Stimulated activated CD8-positive, alpha-beta memory T cell treated with anti-CD3 and anti-CD28 coated beads, Interleukin-4, amount 100 ng/mL, for 24 hours (primary cell): Measurements from ENCODE around the gene RGS14.
"Not testable (repeated sequence)": the region's sequence is repeated elsewhere in the genome, so short reads cannot be mapped to it uniquely, and the experiment has no call there.

Experiments used
- DNase-seq: peaks from one replicate; pipeline ENCODE4 v3.0.0-alpha.2; 2020; ENCODE audit warnings: low read depth

RGS14 gene

DNA sequence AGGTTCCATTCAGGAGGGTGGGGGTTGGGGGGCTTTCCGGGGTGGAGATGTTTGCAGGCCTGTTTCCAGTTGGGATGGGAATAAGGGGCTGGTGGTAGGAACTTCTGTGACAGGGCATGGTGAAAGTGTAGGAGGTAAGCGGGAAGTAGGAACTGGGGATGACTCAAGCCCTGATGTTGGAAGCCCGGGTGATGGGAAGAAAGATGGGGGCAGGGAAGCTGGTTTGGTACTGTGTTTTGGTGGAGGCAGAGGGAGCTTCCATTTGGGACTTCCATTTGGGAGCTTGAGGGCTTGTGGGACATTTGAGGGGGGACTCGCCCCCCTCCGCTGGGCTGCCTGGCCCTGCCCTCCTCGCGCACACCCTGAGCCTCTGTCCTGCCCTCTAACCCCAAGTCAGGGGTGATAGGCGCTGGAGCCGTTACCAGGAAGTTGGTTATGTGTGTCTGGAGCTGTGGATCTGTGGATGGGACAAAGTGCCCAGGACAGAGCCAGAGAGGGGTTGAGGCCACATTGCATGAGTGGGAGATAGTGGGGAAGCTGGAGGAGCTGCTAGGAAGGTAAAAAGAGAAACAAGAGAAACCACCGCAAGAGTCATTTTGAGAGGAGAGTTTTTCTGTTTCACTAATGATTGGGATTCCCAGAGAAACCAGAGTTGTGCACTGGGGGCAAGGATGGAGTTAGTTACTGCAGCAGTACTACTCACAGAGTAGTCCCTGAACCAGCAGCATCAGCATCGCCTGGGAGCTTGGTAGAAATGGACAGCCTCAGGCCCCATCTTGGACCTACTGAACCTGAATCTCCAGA is 6.6 kb downstream of the RGS14 start:
- no peak for DNase-seq

DNA sequence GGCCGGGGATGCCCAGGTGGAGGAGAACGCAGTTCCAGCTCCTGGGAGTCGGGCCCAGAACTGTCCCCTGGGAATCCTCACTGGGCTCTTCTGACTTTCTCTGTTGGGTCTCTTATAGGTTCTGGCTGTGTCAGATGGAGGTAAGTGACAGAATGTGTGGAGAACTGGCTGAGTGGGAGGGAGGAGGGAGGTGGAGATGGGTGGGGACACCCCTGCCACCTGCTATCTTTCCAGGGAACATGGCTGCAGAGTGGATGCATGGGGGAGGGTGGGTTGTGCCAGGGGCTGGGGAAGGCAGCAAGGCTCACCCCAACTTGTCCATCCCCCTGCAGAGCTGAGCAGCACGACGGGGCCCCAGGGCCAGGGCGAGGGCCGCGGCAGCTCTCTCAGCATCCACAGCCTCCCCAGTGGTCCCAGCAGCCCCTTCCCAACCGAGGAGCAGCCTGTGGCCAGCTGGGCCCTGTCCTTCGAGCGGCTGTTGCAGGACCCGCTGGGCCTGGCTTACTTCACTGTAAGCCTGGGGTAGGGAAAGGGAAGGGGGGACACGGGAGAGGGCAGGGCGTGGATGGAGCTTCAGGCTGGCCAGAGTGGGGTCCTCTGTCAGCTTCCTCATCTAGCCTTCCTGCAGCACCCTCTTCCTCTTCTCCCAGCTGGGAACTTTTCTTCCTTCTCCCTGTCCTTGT is 8.3 kb downstream of the RGS14 start:
- DNase-seq: no peak

DNA sequence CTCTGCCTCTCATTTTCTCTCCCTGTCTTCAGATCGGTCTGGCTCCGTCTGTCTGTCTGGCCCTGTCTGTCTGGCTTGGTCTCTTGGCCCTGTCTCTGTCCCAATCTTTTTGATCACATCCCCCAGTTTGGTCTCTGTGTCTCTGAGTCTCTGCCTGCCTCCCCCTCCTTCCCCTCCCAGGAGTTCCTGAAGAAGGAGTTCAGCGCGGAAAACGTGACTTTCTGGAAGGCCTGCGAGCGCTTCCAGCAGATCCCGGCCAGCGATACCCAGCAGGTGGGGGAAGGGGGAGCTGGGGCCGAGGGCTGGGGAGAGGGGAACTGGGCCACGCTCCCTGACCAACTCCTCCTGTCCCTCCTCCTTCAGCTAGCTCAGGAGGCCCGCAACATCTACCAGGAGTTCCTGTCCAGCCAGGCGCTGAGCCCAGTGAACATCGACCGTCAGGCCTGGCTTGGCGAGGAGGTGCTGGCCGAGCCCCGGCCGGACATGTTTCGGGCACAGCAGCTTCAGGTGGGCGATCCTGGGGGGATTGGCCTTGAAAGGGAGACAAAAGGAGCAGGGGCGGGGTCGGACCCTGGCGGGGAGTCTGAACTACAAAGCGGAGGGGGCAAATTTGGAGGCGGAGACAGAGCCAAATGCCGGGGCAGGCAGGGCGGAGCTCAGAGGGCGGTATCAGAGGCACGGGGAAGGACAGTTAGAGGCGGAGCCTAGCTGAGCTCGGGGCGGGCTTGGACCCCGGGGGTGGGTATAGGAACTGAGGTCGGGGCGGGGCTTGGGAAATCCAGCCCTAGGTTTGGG is 9.0 kb downstream of the RGS14 start:
- no peak for DNase-seq

DNA sequence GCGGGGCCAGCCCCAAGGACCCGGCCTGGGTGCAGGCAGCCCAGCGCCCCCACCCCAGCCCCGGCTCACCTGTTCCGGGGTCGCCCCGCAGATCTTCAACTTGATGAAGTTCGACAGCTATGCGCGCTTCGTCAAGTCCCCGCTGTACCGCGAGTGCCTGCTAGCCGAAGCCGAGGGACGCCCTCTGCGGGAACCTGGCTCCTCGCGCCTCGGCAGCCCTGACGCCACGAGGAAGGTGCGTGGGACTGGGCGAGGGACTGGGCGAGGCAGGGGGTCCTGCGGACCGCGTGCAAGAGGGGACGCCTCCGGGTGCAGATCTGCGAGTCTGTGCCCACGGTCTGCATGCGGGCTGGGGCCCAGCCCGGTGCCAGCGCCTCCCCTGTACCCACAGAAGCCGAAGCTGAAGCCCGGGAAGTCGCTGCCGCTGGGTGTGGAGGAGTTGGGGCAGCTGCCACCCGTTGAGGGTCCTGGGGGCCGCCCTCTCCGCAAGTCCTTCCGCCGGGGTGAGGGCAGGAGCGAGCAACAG is 9.7 kb downstream of the RGS14 start:
- DNase-seq: no peak

DNA sequence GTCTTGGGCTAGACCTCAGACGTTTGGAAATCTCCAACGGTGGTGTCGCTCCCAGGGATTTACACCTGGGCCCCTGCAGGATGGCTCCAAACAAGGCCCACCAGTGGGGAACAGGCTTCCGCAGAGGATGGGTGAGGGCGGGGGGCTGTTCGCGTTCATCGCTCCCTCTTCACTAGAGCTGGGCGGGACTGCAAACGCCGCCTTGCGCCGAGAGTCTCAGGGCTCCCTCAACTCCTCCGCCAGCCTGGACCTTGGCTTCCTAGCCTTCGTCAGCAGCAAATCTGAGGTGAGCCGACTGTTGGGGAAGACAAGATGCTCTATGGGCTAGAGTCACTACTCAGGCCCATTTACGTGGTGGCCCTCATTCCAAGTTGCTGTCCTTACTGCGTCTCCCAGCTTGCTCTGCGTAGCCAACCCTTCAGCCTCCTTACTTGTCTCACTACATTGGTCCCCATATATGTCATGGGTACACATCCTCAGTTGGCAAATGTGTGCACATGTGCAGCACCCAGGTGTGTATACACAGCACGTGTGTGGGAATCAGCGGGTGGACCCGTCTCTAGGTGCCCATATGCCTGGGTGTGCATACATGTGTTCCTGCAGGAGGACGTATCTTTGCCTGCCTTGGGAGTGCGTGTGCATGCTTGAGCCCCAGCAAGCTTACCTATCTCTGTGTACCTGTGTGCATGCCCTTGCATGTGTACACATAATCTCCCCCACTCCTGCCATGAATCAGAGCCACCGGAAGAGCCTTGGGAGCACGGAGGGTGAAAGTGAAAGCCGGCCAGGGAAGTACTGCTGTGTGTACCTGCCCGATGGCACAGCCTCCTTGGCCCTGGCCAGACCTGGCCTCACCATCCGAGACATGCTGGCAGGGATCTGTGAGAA is 10.5 kb downstream of the RGS14 start:
- DNase-seq: no peak

DNA sequence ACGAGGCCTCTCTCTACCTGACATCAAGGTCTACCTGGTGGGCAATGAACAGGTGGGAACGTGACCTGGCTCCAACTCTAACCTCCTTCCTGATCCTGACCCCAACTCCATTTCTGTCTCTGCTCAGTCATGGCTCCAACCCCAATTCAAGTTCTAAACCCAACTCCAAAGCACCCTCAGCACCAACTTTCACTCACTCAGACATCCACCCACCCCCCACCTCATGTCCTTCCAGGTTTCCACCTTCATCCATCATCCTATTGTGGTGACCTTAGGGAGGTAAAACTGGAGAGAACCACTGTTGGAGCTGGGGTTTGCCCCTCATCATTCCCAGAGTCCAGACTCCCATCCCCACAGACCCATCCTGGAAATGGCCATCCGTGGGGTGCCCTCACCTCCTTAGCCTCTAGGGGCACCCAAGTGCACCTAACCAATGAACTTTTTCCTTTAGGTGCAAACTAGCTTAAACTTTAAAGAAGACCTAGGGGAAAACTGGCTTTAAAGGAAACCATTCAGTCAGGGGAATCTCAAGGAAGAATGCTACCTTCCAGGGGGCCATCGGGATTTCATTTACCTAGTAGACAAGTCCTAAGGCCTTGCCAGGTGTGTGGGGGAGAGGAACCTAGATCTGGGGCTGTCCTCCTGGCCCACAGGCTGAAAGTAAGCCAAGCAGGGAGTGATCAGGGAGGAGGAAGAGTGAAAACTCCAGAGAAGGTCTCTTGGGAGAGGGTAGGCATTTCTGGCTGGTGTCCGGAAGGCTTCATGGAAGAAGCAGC is 11.3 kb downstream of the RGS14 start:
- no peak for DNase-seq

DNA sequence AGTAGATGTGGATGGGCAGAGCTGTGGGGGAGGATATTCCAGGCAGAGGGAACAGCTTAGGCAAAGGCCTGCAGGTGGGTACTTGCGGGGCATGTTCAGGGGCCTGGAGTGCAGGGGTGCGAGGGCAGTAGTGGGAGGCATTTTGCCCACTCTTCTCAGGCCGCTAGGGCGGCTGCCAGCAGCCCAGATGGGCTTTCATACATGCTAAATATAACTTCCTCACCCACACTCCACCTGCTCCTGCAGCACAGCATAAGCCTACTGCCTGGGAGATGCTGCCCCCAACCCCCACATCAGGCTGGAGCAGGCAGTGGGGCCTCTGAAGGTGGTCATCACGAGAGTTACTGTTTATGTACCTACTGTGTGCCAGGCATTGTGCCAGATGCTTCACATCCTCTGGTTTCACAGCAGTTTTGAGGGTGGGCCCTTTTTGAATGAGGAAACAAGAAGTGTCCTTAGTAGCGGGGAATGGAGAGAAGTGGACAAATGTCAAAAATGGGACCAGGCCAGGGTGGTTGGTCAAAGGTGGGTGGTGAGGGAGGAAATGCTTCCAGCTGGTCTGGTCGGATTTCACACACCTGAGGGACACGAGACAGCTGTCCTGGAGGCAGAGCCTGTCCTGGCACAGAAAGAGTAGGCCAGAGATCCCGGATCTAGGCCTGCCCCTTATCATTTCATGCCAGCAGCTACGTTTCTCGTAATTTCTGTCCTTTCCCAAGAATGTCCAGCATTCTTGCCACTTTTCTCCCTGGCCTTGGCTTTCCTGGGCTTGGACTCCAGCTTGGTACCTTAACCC is 12.1 kb downstream of the RGS14 start:
- DNase-seq: no peak

DNA sequence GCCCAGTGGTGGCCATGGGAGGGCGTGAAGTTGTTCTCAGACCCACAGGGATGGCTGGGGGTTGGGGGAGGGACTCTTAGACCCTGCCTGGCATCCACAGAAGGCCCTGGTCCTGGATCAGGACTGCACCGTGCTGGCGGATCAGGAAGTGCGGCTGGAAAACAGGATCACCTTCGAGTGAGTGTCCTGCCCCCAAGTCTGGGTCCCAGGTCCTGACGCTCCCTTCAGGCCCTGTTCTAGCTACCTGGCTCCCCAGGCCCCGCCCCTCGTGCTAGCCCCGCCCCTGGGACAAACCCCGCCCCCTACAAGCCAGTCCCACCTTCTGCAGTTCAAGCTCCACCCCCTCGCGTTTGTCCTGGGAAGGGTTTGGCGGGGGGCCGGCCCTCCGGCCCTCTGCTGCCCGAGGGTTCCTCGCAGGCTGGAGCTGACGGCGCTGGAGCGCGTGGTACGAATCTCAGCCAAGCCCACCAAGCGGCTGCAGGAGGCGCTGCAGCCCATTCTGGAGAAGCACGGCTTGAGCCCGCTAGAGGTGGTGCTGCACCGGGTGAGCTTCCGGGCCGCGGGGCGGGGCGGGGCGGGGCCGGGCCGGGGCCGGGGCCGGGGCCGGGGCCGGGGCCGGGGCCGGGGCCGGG is 12.9 kb downstream of the RGS14 start:
- no peak for DNase-seq

DNA sequence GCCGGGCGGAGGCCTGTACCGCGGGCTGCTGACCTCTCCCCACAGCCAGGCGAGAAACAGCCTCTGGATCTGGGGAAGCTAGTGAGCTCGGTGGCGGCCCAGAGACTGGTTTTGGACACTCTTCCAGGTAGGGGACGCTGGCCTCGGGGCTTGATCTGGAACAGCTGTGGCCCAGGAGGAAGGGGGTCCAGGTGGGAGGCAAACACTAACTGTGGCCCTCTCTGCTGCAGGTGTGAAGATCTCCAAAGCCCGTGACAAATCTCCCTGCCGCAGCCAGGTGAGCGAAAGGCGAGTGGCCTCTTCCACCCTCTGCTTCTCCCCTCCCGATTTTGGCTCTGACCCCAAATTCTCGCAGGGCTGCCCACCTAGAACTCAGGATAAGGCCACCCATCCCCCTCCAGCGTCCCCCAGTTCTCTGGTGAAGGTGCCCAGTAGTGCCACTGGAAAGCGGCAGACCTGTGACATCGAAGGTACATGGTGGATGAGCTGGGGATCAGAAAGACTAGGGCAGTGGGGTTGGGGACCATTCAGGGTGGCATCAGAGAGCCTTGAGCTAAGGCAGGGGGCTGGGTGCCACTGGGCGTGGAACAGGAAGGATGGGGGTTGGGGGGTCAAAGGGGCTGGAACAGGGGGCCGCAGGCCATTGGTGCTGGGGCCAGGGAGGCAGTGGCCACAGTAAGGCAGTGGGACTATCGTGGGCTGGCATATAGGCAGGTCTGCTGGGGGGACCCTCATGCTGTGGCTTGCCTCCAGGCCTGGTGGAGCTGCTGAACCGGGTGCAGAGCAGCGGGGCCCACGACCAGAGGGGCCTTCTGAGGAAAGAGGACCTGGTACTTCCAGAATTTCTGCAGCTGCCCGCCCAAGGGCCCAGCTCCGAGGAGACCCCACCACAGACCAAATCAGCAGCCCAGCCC is 13.7 kb downstream of the RGS14 start:
- DNase-seq: no peak

DNA sequence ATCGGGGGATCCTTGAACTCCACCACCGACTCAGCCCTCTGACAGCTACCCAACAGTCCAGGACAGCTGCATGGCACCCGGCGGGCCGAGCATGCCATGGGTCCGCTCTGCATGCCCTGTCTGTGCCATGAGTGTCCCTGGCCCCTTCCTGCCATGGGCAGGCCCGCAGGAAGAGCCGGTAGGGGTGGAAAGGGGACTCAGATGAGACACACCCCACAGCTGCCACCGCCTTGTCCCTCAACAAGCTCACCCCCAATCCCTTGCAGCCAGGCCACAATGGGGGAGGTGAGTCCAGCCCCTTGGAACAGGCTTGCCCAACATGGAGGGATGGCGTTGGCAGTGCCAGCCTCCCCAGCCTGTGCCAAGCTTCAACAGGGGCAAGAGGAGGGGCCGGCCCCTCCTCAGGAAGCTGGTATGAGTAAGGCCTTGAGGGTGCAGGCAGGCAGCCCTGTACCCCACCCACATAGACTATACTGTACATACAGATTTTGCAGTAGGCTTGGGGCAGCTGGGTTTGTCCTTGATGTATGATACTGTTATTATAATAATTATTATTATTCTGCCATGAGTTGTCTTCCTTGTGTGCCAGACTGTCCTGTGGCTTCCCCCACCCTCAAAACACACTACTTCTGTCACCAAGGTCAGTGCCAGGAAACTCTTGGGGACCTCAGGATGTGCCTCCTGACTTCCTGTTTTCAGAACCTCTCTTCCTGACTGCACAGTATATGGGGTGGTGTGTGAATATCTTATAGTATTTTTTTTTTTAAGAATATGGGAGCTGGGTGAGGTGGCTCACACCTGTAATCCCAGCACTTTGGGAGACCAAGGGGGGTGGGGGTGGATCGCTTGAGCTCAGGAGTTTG is 14.5 kb downstream of the RGS14 start:
- DNase-seq: no peak

DNA sequence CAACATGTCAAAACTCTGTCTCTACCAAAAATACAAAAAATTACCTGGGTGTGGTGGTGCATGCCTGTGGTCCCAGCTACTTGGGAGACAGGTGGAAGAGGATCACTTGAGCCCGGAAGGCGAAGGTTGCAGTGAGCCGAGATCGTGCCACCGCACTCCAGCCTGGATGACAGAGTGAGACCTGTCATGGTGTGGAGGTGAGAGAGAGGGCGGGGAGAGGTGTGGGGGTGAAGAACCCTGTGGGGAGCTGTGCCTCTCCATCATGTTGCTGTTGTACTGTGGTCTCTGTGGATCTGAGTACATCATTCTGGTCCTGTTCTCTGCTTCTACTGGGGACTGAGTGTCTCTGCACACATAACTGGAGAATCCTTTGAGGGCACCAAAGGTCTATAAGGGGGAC is 15.2 kb downstream of the RGS14 start:
- no peak for DNase-seq

DNA sequence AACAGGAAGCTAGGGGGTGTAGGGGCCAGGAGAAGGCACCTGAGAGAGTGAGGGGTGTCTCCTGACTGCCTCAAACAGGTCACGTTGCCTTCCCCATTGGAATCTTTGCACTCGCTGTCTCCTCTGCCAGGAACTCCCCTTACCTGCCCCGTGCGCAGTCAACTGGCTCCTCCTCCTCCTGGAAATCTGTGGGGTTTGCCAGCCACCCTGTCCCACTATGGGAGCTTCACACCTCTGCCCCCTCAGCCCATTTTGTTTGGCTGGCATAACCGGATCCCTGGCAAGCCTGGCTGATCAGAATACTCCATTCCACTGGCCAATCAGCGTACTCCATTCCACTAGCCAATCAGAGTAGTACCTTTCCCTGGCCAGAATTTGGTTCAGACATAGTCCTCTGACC is 16.1 kb downstream of the RGS14 start:
- DNase-seq: no peak

DNA sequence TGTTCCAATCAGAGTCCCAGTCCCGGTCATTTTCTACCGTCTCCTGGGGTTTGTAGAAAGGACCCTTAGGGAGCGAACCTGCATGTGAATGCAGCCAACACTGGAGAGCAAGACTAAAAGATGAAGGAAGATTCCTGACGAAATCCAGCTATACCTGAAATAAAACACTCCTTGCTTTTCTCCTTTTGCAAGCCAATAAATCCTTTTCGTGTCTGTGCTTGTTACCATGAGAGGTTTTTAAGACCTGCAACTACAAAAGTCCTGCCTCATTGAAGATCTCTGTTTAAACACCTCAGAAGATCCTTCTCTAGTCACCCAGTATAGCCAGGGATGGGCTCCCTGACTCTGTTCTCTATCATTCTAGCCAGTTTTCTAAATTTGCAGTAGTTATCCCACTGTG is 16.5 kb downstream of the RGS14 start:
- DNase-seq: no peak

DNA sequence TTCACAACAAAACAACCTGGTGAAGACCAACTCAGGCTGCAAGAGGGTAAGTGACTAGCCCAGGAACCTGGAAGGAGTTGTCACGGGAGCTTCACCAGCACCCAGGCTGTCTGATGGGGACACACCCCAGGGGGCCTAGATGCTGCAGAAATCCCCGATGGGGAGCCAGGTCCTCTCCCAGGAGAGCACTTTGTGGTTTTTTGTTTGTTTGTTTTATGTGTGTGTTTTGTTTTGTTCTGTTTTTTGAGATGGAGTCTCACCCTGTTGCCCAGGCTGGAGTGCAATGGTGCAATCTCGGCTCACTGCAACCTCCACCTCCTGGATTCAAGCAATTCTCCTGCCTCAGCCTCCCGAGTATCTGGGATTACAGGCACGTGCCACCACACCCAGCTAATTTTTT is 17.8 kb downstream of the RGS14 start:
- DNase-seq: not testable (repeated sequence)

DNA sequence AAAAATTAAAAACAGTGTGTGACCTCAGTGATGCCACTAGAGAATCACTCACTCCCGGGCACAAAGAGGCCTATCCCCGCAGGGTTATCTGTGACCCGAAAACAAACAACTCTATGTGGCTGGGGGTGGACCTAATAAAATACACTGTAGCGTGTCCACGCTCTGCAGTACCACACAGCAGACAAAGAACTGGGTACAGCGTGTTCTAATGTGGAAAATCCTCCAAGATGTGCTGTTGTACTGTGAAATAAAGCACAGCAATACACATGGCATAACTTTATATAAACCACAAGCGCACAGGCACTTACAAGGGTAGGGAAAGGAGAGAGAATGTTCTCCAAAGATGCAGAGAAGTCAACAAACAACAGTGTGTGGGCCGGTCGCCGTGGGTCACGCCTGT is 18.4 kb downstream of the RGS14 start:
- no peak for DNase-seq

DNA sequence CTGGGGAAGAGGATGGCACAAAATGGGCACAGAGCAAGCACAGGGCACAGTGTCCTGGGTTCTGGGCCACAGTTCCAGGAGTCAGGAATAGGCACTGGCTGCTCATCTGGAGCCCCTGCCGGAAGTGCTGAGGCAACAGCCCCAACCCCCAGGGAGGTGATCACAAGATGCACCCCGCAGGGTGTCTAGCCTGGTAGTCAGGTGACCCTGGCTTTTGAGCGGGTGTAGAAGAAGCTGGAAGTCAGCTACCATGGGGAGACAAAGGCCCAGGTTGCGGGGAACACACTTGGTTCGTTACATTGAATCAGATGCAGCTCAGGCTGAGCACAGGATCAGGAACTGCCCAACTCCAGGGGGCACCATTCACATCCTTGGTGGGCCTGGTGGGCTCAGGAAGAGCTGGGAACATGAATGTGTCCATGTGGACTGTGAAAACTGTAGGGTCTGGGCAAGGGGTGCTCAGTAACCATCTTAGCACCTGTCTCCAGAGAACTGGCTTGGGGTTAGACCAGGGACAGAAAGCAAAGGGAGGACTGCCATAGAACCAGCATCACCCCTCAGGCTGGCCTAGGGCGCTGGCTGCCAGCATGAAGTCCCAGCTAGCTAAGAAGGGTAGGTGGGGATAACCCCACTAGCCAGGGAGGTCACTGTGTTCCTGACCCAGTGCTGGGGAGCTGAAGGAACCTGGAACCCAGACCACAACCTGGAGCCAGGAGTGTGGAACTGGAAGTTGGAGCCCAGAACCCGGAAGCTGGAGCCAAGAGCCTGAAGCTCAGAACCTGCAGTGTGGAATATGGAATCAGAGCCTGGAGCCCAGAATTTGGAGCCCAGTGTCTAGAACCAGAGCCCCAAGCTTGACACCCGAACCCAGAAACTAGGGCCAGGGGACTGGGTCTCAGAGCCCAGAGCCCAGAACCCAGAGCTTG is 20.4 kb downstream of the RGS14 start:
- no peak for DNase-seq
